Activated T-helper 2 cell treated with anti-CD3 and anti-CD28 coated beads, Interferon-gamma antibody, Interleukin-2, Interleukin-4, amounts not matched to agents 10 μg/mL and 5 μg/mL and 100 μg/mL, durations not matched to agents 14 hours and 24 hours and 36 hours (primary cell): ENCODE results near the gene KRTAP10-2. TPM values are rescaled to one million over a fixed set of nuclear protein-coding genes. Genes with fewer than 3 reads are reported as not detected.
"Not testable (repeated sequence)": the region's sequence is repeated elsewhere in the genome, so short reads cannot be mapped to it uniquely, and the experiment has no call there.

Experiments
- DNase-seq: peaks from one replicate; pipeline ENCODE4 v3.0.0; 2021; ENCODE audit warnings: low spot score
- H3K27ac Mint-ChIP-seq: one replicate; pipeline ENCODE4 v1.8.0; 2021; ENCODE audit warnings: mixed read lengths
- H3K27me3 Mint-ChIP-seq: one replicate; pipeline ENCODE4 v1.8.0; 2021; ENCODE audit warnings: low read depth, mixed read lengths
- H3K36me3 Mint-ChIP-seq: one replicate; pipeline ENCODE4 v1.8.0; 2021; ENCODE audit warnings: low read depth, mixed read lengths
- H3K4me1 Mint-ChIP-seq: one replicate; pipeline ENCODE4 v1.8.0; 2021; ENCODE audit warnings: low read depth, mixed read lengths
- H3K4me3 Mint-ChIP-seq: one replicate; pipeline ENCODE4 v1.8.0; 2021; ENCODE audit warnings: low read depth, mild to moderate bottlenecking, moderate library complexity, mixed read lengths
- H3K9me3 Mint-ChIP-seq: one replicate; pipeline ENCODE4 v1.8.0; 2021; ENCODE audit warnings: mixed read lengths
- intact Hi-C: fragments of 100-400 bp; cut with micrococcal nuclease; formaldehyde crosslinking; loops from one replicate; pipeline ENCODE4 v1.15.1; 2023
- total RNA-seq: library from RNA; stranded (reverse); gene quantifications from 2 replicates; pipeline ENCODE4 v1.2.3, GENCODE V29; 2022

The KRTAP10-2 gene
- total RNA-seq, 1 donor from 2014 or later = not detected

DNA sequence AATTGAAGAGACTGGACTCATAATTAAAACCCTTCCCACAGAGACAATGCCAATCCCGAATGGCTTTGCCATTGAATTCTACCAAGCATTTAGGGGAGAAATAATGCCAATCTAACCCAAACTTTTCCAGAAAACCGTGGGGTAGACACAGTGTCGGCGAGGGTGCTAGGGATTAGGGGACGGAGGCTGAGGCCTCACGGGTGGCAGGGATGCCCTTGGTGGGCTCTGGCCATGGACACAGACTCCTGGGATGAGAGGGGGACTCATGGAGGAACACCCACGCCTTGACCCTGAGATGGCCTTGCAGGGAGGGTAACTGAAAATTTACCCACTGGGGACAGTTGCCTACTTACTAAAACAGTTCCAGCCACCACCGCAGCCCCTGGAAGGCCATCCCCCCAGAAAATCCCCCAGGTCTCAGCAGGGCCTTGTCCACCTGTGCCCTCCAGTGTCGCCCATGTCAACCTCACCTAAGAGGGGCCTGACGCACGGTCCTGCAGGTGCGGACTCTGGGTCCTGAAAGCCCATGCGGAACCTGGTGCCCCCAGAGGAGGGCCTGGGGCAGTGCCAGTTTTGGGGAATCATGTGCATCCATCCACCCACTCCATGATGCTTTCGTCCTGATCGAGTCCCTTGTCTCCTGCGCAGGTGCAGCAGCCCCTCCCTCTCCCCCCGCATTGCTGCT lies 27.2 kb upstream of the KRTAP10-2 start:
- intact Hi-C loops = no loop called here
- Mint-ChIP-seq H3K9me3 (peaks cover 48% of the 10 kb centered on the region), H3K27ac (no peak overlapping the region), H3K4me3 (no peak overlapping the region), H3K36me3 (no peaks in the 10 kb centered on the region), H3K27me3 (no peaks in the 10 kb centered on the region), H3K4me1 (no peaks in the 10 kb centered on the region)
- DNase-seq = no peak

DNA sequence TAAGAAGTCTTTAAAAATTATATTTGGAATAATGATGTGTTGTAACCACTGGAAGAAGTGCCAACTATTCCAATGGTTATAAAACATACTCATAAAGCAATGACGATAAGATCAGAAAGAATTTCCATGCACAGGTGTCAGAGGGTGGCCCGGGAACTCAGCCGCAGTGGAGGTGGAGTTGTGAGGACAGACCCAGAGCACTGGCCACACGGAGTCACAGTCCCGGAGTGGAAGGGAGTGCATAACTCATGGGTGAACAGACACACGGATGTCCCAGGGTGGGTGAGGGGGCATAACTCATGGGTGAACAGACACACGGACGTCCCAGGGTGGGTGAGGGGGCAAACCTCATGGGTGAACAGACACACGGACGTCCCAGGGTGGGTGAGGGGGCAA lies 24.7 kb upstream of the KRTAP10-2 start:
- intact Hi-C loops = no loop called here
- Mint-ChIP-seq H3K36me3 (no peaks in the 10 kb centered on the region), H3K4me3 (no peak overlapping the region), H3K27me3 (no peaks in the 10 kb centered on the region), H3K4me1 (no peaks in the 10 kb centered on the region), H3K27ac (no peak overlapping the region), H3K9me3 (peaks cover 33% of the 10 kb centered on the region)
- no peak for DNase-seq

DNA sequence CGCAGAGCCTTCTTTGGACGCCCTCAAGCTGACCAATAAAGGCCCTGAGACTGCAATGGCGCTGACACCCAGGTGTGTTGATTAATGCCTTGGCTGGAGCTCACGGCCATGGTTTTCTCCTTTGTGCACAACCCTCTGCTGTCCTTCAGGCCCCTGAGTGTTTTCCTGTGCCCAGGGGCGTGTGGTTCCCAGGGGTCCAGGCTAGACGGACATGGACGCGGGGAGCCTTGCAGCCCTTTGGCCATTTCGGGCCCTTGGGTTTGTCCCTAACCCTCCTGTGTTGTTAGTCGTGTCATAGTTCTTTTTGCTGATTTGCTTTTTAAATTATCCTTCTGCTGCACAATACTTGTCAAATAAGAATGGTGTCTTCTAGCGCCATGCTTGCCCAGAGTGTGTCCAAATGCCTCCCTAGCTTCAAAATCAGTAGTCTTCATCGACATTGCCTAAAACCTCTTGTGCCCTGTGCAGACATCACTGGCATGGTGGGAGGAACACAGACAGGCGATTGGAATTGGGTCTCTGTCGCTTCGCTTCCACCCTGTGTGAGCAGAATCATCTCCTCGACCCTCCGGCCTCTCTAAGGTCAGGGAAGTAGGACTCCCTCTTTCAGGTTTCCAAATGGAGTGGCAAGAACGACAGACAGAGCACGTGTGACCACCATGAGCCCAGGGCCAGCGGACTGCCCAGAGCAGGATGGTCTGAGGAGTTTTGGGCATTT lies 24.2 kb upstream of the KRTAP10-2 start:
- DNase-seq = no peak

DNA sequence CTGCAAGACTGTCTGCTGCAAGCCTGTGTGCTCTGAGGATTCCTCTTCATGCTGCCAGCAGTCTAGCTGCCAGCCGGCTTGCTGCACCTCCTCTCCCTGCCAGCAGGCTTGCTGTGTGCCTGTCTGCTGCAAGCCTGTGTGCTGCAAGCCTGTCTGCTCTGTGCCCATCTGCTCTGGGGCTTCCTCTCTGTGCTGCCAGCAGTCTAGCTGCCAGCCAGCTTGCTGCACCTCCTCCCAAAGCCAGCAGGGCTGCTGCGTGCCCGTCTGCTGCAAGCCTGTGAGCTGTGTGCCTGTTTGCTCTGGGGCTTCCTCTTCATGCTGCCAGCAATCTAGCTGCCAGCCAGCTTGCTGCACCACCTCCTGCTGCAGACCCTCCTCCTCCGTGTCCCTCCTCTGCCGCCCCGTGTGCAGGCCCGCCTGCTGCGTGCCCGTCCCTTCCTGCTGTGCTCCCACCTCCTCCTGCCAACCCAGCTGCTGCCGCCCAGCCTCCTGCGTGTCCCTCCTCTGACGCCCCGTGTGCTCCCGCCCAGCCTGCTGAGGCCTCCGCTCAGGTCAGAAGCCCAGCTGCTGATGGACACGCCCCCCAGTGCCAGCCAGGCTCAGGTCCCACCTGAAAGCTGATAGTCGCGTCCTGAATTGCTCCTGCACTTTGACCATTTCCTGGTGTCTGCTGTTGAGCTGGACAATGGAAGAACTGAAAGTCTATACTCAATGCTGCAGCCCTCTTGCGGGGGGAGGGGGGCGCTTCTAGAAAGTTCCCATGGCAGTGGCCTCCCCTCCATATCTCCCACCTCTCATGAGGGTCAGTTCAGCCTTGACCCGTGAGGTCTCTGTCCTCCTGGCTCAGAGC lies 23.4 kb upstream of the KRTAP10-2 start:
- no peak for DNase-seq
- Mint-ChIP-seq H3K4me1 (no peaks in the 10 kb centered on the region), H3K4me3 (no peak overlapping the region), H3K9me3 (peaks cover 23% of the 10 kb centered on the region), H3K36me3 (no peaks in the 10 kb centered on the region), H3K27ac (no peak overlapping the region), H3K27me3 (peaks cover 2% of the 10 kb centered on the region)
- intact Hi-C loops = no loop called here

More for the DNA sequence above, 24.2 kb upstream of the KRTAP10-2 start:
- Mint-ChIP-seq H3K36me3 (no peaks in the 10 kb centered on the region), H3K27ac (no peak overlapping the region), H3K27me3 (peaks cover under 1% of the 10 kb centered on the region), H3K4me1 (no peaks in the 10 kb centered on the region), H3K4me3 (no peak overlapping the region), H3K9me3 (peaks cover 29% of the 10 kb centered on the region)
- intact Hi-C loops = no loop called here

DNA sequence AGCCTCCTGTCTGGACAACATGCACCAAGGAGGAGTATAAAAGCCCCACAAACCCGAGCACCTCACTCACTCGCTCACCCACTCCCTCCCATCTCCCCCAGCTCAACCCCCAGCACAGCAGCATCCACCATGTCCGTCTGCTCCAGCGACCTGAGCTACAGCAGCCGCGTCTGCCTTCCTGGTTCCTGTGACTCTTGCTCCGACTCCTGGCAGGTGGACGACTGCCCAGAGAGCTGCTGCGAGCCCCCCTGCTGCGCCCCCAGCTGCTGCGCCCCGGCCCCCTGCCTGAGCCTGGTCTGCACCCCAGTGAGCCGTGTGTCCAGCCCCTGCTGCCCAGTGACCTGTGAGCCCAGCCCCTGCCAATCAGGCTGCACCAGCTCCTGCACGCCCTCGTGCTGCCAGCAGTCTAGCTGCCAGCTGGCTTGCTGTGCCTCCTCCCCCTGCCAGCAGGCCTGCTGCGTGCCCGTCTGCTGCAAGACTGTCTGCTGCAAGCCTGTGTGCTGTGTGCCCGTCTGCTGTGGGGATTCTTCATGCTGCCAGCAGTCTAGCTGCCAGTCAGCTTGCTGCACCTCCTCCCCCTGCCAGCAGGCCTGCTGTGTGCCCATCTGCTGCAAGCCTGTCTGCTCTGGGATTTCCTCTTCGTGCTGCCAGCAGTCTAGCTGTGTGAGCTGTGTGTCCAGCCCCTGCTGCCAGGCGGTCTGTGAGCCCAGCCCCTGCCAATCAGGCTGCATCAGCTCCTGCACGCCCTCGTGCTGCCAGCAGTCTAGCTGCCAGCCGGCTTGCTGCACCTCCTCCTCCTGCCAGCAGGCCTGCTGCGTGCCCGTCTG lies 22.5 kb upstream of the KRTAP10-2 start, which contains the start of gene KRTAP10-4:
TSS of gene KRTAP10-4 (plus strand) at position 100 of the 827 bp plus-strand sequence. CDS start at position 130, 30 bp downstream.
- H3K36me3 Mint-ChIP-seq, H3K4me3 Mint-ChIP-seq, H3K4me1 Mint-ChIP-seq, H3K27ac Mint-ChIP-seq, intact Hi-C loops, H3K27me3 Mint-ChIP-seq, DNase-seq: not testable (repeated sequence)
- peaks cover 23% of the 10 kb centered on the region for H3K9me3 Mint-ChIP-seq

DNA sequence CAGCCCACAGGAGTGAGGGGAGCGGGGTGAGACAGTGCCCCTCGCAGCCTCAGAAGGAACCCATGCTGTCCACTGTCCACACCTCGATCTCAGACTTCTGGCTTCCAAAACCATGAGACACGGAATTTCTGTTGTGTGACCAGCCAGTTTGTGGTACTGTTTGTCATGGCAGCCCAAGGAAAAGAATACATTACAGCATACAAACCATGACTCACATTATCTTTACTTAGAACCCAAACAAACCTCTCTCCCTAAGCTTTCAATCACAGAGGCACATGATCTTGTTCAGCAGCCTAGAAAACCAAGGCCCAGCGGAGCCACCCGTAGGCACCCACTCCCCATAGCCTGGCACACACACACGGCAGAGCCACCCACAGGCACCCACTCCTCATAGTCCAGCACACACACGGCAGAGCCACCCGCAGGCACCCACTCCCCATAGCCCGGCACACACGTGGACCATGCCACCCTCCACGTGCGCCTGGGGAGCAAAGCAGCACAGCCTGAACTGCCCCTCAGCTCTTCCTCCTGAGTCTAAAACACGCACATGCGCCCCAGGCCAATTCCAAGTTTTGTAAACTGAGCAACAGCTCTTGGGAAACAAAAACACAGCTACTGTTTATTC lies 21.8 kb upstream of the KRTAP10-2 start:
- H3K9me3 Mint-ChIP-seq = peaks cover 19% of the 10 kb centered on the region
- no peak overlapping the region for H3K27ac Mint-ChIP-seq
- no peaks in the 10 kb centered on the region for H3K36me3 Mint-ChIP-seq
- intact Hi-C loops = no loop called here
- H3K27me3 Mint-ChIP-seq = peaks cover 2% of the 10 kb centered on the region
- no peaks in the 10 kb centered on the region for H3K4me1 Mint-ChIP-seq
- DNase-seq = no peak
- H3K4me3 Mint-ChIP-seq = no peak overlapping the region

DNA sequence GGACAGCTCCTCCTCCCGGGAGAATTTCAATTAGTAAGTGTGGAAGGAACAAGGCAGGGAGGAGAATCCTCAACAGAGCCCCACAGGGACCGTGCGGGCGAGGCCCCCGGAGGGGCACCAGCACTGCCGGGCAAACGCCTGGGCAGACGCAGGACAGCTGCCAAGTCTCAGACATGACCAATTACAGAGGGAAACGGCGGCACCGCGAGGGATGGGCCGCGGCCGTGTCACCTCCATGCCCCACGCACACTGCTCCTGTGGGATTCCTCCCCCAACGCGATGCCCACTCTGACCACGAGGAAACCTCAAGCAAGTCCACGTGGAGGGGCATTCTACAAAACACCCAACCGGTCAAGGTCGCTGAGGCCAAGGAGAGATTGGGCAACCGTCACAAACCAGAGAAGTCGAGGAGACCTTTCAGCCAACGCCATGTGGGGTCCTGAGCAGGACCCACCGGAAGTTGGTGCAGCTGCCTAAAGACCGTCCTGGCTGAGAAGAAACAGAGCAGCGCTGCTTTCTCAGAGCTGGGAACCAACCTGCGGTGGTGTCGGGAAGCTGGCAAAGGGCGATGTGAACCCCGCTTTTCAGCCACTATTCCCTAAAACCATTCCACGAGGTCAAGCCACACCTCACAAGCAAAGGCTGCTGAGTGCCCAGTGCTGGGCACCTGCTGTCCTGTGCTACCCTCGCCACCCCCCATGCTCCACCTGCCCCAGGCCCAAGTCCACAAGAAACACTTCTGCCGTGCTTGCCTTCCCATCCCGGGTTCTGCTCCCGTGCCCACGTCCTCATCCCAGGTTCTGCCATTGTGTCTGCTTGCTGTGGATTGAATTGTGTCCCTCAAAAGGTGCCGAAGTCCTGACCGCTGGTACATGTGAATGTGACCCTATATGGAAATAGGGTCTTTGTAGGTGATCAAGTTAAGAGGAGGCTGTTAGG lies 20.8 kb upstream of the KRTAP10-2 start:
- no peak overlapping the region for H3K4me3 Mint-ChIP-seq
- intact Hi-C loops = no loop called here
- DNase-seq = no peak
- no peaks in the 10 kb centered on the region for H3K36me3 Mint-ChIP-seq
- H3K27ac Mint-ChIP-seq = no peak overlapping the region
- H3K27me3 Mint-ChIP-seq = peaks cover 2% of the 10 kb centered on the region
- no peaks in the 10 kb centered on the region for H3K4me1 Mint-ChIP-seq
- H3K9me3 Mint-ChIP-seq = peaks cover 11% of the 10 kb centered on the region

DNA sequence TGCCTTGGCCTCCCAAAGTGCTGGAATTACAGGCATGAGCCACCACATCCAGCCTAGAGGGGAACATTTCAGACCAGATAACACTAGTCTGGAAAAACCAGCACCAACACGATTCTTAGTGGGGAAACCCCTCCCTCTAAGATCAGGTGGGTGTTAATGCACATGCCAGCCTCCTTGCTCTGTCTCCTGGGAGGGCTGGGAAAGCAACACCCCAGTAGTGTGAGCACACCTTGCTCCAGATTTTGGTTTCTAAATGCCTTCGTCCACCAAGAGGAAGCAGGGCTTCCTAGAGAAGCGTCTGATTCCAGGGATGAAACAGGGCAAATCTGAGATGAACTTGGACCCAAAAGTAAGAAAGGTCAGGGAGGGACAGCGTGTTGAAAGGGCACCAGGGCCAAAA lies 20.0 kb upstream of the KRTAP10-2 start:
- intact Hi-C loops = no loop called here
- DNase-seq = no peak
- Mint-ChIP-seq H3K27me3 (peaks cover 2% of the 10 kb centered on the region), H3K36me3 (no peaks in the 10 kb centered on the region), H3K9me3 (peaks cover 6% of the 10 kb centered on the region), H3K4me1 (no peaks in the 10 kb centered on the region), H3K27ac (no peak overlapping the region), H3K4me3 (no peak overlapping the region)

DNA sequence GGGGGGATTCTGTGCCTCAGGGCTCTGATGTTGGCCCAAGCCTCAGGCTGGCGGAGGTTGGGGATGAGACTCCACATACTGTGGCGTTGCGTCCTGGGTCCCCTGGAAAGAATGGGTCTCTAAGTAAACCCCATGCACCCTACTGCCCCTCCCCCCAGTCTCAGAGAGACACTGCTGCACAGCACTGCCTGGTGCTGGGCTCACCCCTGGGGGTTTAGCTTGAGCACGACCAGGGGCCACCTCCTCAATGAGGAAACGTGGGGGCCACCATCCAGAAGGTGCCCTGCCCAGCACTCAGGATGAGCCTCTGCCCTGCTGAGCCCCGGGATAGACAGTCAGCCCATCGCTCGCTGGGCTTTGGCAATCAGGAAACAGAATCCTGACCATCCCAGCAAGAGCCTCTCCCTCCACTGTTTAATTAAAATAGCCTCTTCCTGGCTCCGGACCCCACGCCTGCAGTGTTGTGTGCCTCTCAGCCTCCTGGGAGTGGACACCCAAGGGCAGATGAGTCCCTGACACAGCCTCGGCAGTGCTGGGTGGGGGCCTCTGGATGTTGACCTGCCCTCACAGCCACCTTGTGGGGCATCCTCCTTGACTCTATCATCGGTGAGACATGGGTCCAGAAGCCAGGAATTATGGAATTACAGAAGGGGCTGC lies 18.7 kb upstream of the KRTAP10-2 start:
- intact Hi-C loops = no loop called here

DNA sequence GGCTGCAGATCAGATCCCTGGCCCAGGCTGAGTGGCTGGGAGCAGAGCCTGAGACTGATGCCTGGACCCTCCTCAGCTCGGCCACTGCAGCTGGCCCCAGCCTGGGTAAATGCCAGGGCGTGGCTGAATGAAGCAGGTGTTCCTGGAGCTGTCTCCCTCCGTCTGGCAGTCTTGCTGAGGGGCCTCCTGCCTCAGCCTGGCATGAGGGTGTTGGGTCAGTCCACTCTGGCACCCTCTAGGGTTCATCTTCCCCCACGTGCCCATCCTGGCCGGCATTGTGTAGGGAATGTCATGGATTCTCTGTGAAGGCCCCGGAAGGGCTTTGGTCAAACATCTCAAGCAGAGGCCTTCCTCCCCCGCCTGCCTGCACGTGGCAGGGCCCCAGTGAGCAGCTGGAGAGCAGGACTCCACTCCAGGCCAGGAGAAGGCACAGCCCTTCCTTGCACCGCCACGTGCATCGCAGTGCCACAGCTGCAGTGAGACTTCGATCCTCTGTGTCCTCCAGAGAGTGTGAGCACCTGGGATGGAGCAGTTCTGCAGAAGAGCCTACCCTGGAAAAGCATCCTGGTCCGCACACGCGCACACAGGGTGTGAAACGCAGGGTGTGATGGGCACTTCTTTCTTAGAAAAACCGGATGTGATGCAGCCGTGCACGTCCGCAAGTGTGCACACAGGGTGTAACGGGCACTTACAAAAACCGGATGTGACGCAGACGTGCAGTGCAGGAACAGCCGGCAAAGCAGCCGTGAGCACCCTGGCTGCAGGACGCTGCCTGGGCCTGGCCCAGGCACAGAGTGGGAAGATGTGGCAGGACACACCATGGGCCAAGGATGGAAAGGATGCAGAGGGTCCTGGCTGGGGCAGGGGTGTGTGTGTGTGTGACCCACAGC lies 17.6 kb upstream of the KRTAP10-2 start:
- peaks cover 2% of the 10 kb centered on the region for H3K27me3 Mint-ChIP-seq
- no peak overlapping the region for H3K27ac Mint-ChIP-seq
- H3K36me3 Mint-ChIP-seq = no peaks in the 10 kb centered on the region

More for the DNA sequence above, 18.7 kb upstream of the KRTAP10-2 start:
- H3K27ac Mint-ChIP-seq = no peak overlapping the region
- no peak for DNase-seq
- peaks cover 2% of the 10 kb centered on the region for H3K27me3 Mint-ChIP-seq
- H3K36me3 Mint-ChIP-seq = no peaks in the 10 kb centered on the region
- peaks cover 5% of the 10 kb centered on the region for H3K4me1 Mint-ChIP-seq
- H3K9me3 Mint-ChIP-seq = no peaks in the 10 kb centered on the region
- no peak overlapping the region for H3K4me3 Mint-ChIP-seq

More for the DNA sequence above, 17.6 kb upstream of the KRTAP10-2 start:
- H3K9me3 Mint-ChIP-seq = no peaks in the 10 kb centered on the region
- peaks cover 12% of the 10 kb centered on the region for H3K4me1 Mint-ChIP-seq
- intact Hi-C loops = no loop called here
- no peak for DNase-seq
- no peak overlapping the region for H3K4me3 Mint-ChIP-seq
